Astrocyte (in vitro differentiated cells and primary cell): ENCODE results near the gene YBX3. TPM values are rescaled to one million over a fixed set of nuclear protein-coding genes. Genes with fewer than 3 reads are reported as not detected.

Experiments
- DNase-seq: peaks from one replicate; pipeline ENCODE4 v3.0.0-alpha.2; 2010; ENCODE audit warnings: low read depth
- FAIRE-seq: peaks from 2 replicates; lab custom pipeline; 2011; peaks lifted over from hg19 to GRCh38; lab: Jason Lieb, UNC
- H2AFZ ChIP-seq: 2 replicates; pipeline ENCODE4 v1.6.0; 2012; ENCODE audit warnings: low read depth, low read length, inconsistent platforms
- H3K27ac ChIP-seq: 2 replicates; pipeline ENCODE4 v1.5.1; 2011; ENCODE audit warnings: low read depth, low read length, inconsistent platforms
- H3K27me3 ChIP-seq: 2 replicates; pipeline ENCODE4 v1.6.0; 2011; ENCODE audit warnings: low read length, inconsistent platforms; ENCODE audit not compliant: insufficient read depth
- H3K36me3 ChIP-seq: 2 replicates; pipeline ENCODE4 v1.5.1; 2011; ENCODE audit warnings: low read length, inconsistent platforms; ENCODE audit not compliant: insufficient read depth
- H3K4me1 ChIP-seq: 2 replicates; pipeline ENCODE4 v1.5.1; 2011; ENCODE audit warnings: low read length, inconsistent platforms; ENCODE audit not compliant: insufficient read depth
- H3K4me2 ChIP-seq: 2 replicates; pipeline ENCODE4 v1.6.0; 2012; ENCODE audit warnings: low read length, inconsistent platforms
- H3K4me3 ChIP-seq: 2 replicates; pipeline ENCODE4 v1.5.1; 2011; ENCODE audit warnings: low read depth, mild to moderate bottlenecking, low read length, inconsistent platforms; ENCODE audit not compliant: insufficient read depth
- H3K79me2 ChIP-seq: 2 replicates; pipeline ENCODE4 v1.6.0; 2012; ENCODE audit warnings: mild to moderate bottlenecking, low read length, inconsistent platforms; ENCODE audit not compliant: insufficient read depth
- H3K9ac ChIP-seq: 2 replicates; pipeline ENCODE4 v1.6.0; 2012; ENCODE audit warnings: mild to moderate bottlenecking, low read length, inconsistent platforms
- H3K9me3 ChIP-seq: 2 replicates; pipeline ENCODE4 v1.5.1; 2012; ENCODE audit warnings: low read depth, mild to moderate bottlenecking, low read length, inconsistent platforms; ENCODE audit not compliant: insufficient read depth
- H4K20me1 ChIP-seq: 2 replicates; pipeline ENCODE4 v1.6.0; 2012; ENCODE audit warnings: low read length, inconsistent platforms; ENCODE audit not compliant: insufficient read depth
- H3K27ac Mint-ChIP-seq: one replicate; pipeline ENCODE4 v1.8.0; 2021; ENCODE audit warnings: mild to moderate bottlenecking, mixed read lengths; ENCODE audit not compliant: unreplicated experiment
- H3K27me3 Mint-ChIP-seq: one replicate; pipeline ENCODE4 v1.8.0; 2021; ENCODE audit warnings: low read depth, mixed read lengths; ENCODE audit not compliant: unreplicated experiment
- H3K36me3 Mint-ChIP-seq: one replicate; pipeline ENCODE4 v1.8.0; 2021; ENCODE audit warnings: low read depth, mixed read lengths; ENCODE audit not compliant: unreplicated experiment
- H3K4me1 Mint-ChIP-seq: one replicate; pipeline ENCODE4 v1.8.0; 2021; ENCODE audit warnings: low read depth, mixed read lengths; ENCODE audit not compliant: unreplicated experiment
- H3K4me3 Mint-ChIP-seq: one replicate; pipeline ENCODE4 v1.8.0; 2021; ENCODE audit warnings: mild to moderate bottlenecking, moderate library complexity, mixed read lengths; ENCODE audit not compliant: unreplicated experiment
- H3K9me3 Mint-ChIP-seq: one replicate; pipeline ENCODE4 v1.8.0; 2021; ENCODE audit warnings: mild to moderate bottlenecking, mixed read lengths; ENCODE audit not compliant: unreplicated experiment
- CTCF ChIP-seq: IDR thresholded peaks from 2 replicates; pipeline ENCODE4 v1.5.1; 2011; ENCODE audit warnings: low read depth, mild to moderate bottlenecking, inconsistent platforms, low read length, moderate library complexity; ENCODE audit not compliant: insufficient read depth
- EZH2 ChIP-seq: IDR thresholded peaks from 2 replicates; pipeline ENCODE4 v1.6.1; 2012; ENCODE audit warnings: mild to moderate bottlenecking, low read length, inconsistent platforms; ENCODE audit not compliant: insufficient read depth
- total RNA-seq: library from RNA; stranded (reverse); gene quantifications from 2 replicates; pipeline ENCODE4 v1.2.1, GENCODE V29; 2021

YBX3 gene
- total RNA-seq, 1 donor from 2014 or later = 527 TPM

- Histone ChIP-seq H3K4me3 (no peak overlapping the region), H3K9ac (no peak overlapping the region), H3K27me3 (no peaks in the 10 kb centered on the region), H3K79me2 (no peaks in the 10 kb centered on the region), H3K4me2 (no peak overlapping the region), H3K4me1 (no peaks in the 10 kb centered on the region), H2AFZ (no peak overlapping the region), H3K36me3 (no peaks in the 10 kb centered on the region), H3K27ac (no peak overlapping the region), H4K20me1 (no peaks in the 10 kb centered on the region), H3K9me3 (no peaks in the 10 kb centered on the region)
- no peak for DNase-seq
- H3K36me3 Mint-ChIP-seq = peaks cover 7% of the 10 kb centered on the region
- H3K4me3 Mint-ChIP-seq = no peak overlapping the region
- no peak overlapping the region for H3K27ac Mint-ChIP-seq
- FAIRE-seq = no peak
- no peaks in the 10 kb centered on the region for H3K4me1 Mint-ChIP-seq
- H3K27me3 Mint-ChIP-seq = no peaks in the 10 kb centered on the region
- TF ChIP-seq CTCF (no peak), EZH2 (no peak)
- peaks cover 21% of the 10 kb centered on the region for H3K9me3 Mint-ChIP-seq
Observed at GRCh38 chr12:10654003-10654402, 69.1 kb downstream of the YBX3 start.

DNA sequence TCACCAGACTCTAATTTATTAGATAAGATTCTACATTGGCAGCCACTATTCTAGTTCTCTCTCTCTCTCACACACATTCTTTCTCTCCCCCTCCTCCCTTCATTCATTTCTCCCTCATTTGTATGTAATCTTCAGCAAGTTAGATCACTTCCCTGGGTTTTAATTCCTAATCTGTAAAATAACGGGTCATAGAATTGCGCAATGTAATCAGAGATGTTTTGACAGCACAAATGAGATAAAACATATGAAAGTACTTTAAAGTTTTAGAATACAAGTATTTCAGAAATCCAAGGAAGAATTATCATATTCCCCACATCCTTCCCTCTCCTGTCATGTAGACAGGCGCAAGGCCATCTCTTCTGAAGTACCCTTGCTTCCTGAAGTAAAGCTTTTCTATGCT, 70.9 kb downstream of the YBX3 start:
- FAIRE-seq (no peak), DNase-seq (no peak)
- H3K9me3 Mint-ChIP-seq = peaks cover 20% of the 10 kb centered on the region

More for the DNA sequence above, 70.9 kb downstream of the YBX3 start:
- no peaks in the 10 kb centered on the region for H3K36me3 ChIP-seq
- no peak overlapping the region for H3K4me3 Mint-ChIP-seq
- H4K20me1 ChIP-seq = no peaks in the 10 kb centered on the region
- H2AFZ ChIP-seq = no peak overlapping the region
- H3K4me2 ChIP-seq = no peak overlapping the region
- no peak overlapping the region for H3K9ac ChIP-seq
- H3K27ac ChIP-seq = no peak overlapping the region
- peaks cover 5% of the 10 kb centered on the region for H3K9me3 ChIP-seq
- no peaks in the 10 kb centered on the region for H3K79me2 ChIP-seq
- H3K4me1 ChIP-seq = no peaks in the 10 kb centered on the region
- TF ChIP-seq EZH2 (no peak), CTCF (no peak)
- H3K4me1 Mint-ChIP-seq = no peaks in the 10 kb centered on the region
- no peak overlapping the region for H3K4me3 ChIP-seq
- H3K27ac Mint-ChIP-seq = no peak overlapping the region
- peaks cover 13% of the 10 kb centered on the region for H3K36me3 Mint-ChIP-seq
- no peaks in the 10 kb centered on the region for H3K27me3 Mint-ChIP-seq
- no peaks in the 10 kb centered on the region for H3K27me3 ChIP-seq

Other genes with a start within 250 kb of the YBX3 start
- gene EIF2S3B, start 217.4 kb downstream of the YBX3 start, total RNA-seq = 5.4 and 6.0 TPM in 2 replicates
- 30.5 and 36.3 TPM in 2 replicates for gene MAGOHB, start 109.7 kb downstream of the YBX3 start, total RNA-seq
- gene STYK1, start 49.3 kb downstream of the YBX3 start, total RNA-seq = 1.6 and 2.9 TPM in 2 replicates
- not detected in 2 replicates for gene TAS2R7, start 79.3 kb upstream of the YBX3 start, total RNA-seq
- not detected in 2 replicates for gene TAS2R8, start 84.0 kb upstream of the YBX3 start, total RNA-seq
- gene TAS2R9, start 86.8 kb upstream of the YBX3 start, total RNA-seq = not detected in 2 replicates
- 0.27 and 0.29 TPM in 2 replicates for gene TAS2R10, start 103.0 kb upstream of the YBX3 start, total RNA-seq
- 1.1 and 2.2 TPM in 2 replicates for gene PRR4, start 126.2 kb upstream of the YBX3 start, total RNA-seq
- 7.9 and 10.6 TPM in 2 replicates for gene PRH1, start 160.9 kb upstream of the YBX3 start, total RNA-seq
- 0.34 and 0.43 TPM in 2 replicates for gene TAS2R13, start 186.2 kb upstream of the YBX3 start, total RNA-seq
- gene PRH2, start 205.9 kb upstream of the YBX3 start, total RNA-seq = not detected in 2 replicates
- 1.7 and 2.0 TPM in 2 replicates for gene TAS2R14, start 215.9 kb upstream of the YBX3 start, total RNA-seq